A549 (cell line): ENCODE measurements around the gene MGRN1.

Experiments used
- CHD2 ChIP-seq: fragments of 150-350 bp; IDR thresholded peaks from 2 replicates; pipeline ENCODE4 v1.6.1; 2014; ENCODE audit warnings: low read length; ENCODE audit not compliant: partially characterized antibody
- TF ChIP-seq, protein P1 (sequence below): fragments of 450-650 bp; IDR thresholded peaks from 2 replicates; pipeline ENCODE4 v1.6.1; 2014; ENCODE audit warnings: antibody characterized with exemption
- TF ChIP-seq, protein P2 (sequence below): fragments of >200 bp; sonication (Bioruptor Twin); formaldehyde crosslinking; IDR thresholded peaks from 3 replicates; pipeline ENCODE4 v1.5.1; 2016

DNA sequence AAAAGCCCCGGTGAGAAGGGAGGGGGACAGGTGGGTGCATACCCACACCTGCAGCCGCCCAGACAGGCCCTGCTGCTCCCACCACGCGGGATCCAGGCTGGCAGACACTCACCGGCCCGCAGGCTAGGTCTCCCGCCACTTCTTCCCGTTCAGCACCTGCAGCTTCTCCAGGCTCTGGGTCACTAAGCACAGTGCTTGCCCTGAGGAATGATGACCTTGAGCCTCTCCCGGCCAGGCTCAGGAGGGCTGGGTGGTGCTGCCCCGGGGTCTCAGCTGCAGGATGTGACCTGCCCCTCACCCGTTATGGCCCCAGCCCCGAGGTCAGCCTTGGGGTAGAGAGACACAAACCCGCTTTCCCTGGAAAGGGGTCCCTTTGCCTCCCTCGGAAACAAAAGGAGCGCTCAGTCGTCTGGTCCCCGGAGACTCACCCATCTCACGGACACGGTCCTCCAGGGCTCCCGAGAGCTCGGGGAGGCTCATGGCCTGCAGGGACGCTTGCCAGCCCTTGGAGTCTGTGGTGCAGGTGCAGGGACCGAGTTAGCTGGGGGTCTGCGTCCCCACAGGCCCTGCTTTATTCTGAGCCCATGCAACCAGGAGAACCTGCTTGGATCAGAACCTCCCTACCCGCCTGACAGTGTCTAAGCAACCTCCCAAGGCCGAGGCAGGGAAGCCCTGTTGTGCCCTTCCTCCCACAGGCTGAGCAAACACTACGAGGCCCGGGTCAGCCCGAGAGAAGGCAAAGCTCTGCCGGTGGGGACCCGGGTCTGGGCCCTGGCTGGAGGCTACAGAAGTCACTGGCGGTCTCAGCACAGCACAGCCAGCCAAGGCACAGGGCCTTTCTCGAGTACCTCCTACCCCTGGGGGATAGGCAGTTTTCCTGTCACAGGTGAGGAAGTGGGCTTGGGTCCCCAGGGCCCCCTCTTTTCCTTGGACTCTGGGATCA lies 72.5 kb downstream of the MGRN1 start:
- TF ChIP-seq, protein P1, sequence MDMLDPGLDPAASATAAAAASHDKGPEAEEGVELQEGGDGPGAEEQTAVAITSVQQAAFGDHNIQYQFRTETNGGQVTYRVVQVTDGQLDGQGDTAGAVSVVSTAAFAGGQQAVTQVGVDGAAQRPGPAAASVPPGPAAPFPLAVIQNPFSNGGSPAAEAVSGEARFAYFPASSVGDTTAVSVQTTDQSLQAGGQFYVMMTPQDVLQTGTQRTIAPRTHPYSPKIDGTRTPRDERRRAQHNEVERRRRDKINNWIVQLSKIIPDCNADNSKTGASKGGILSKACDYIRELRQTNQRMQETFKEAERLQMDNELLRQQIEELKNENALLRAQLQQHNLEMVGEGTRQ = no peak
- TF ChIP-seq CHD2 = no peak
- TF ChIP-seq, protein P2, sequence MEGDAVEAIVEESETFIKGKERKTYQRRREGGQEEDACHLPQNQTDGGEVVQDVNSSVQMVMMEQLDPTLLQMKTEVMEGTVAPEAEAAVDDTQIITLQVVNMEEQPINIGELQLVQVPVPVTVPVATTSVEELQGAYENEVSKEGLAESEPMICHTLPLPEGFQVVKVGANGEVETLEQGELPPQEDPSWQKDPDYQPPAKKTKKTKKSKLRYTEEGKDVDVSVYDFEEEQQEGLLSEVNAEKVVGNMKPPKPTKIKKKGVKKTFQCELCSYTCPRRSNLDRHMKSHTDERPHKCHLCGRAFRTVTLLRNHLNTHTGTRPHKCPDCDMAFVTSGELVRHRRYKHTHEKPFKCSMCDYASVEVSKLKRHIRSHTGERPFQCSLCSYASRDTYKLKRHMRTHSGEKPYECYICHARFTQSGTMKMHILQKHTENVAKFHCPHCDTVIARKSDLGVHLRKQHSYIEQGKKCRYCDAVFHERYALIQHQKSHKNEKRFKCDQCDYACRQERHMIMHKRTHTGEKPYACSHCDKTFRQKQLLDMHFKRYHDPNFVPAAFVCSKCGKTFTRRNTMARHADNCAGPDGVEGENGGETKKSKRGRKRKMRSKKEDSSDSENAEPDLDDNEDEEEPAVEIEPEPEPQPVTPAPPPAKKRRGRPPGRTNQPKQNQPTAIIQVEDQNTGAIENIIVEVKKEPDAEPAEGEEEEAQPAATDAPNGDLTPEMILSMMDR = no peak
